Smooth muscle cell (in vitro differentiated cells): ENCODE data around the gene RAP2A. TPM values are rescaled to one million over a fixed set of nuclear protein-coding genes. Genes with fewer than 3 reads are reported as not detected.

Experiments used
- DNase-seq: peaks from one replicate; lab custom pipeline; 2025; ENCODE audit not compliant: unreplicated experiment; lab: John Stamatoyannopoulos, UW
- H2AFZ ChIP-seq: fragments of 200-600 bp; sonication (generic); 2 replicates; pipeline ENCODE4 v1.6.0; 2016; ENCODE audit warnings: antibody characterized with exemption, low read depth, mild to moderate bottlenecking
- H3F3A ChIP-seq: fragments of 200-600 bp; sonication (generic); 2 replicates; pipeline ENCODE4 v1.6.0; 2017; ENCODE audit warnings: antibody characterized with exemption, low read depth
- H3K27ac ChIP-seq: fragments of 200-600 bp; sonication (generic); 2 replicates; pipeline ENCODE4 v1.5.1; 2016; ENCODE audit warnings: low read depth, mild to moderate bottlenecking
- H3K27me3 ChIP-seq: fragments of 200-600 bp; sonication (generic); 2 replicates; pipeline ENCODE4 v1.6.1; 2016; ENCODE audit warnings: low read depth, mild to moderate bottlenecking
- H3K36me3 ChIP-seq: fragments of 200-600 bp; sonication (generic); 2 replicates; pipeline ENCODE4 v1.5.1; 2016; ENCODE audit warnings: low read depth
- H3K4me1 ChIP-seq: fragments of 200-600 bp; sonication (generic); 2 replicates; pipeline ENCODE4 v1.5.1; 2016; ENCODE audit warnings: low read depth
- H3K4me2 ChIP-seq: fragments of 200-600 bp; sonication (generic); 2 replicates; pipeline ENCODE4 v1.6.0; 2016; ENCODE audit warnings: mild to moderate bottlenecking
- H3K4me3 ChIP-seq: fragments of 200-600 bp; sonication (generic); 2 replicates; pipeline ENCODE4 v1.5.1; 2016; ENCODE audit warnings: mild to moderate bottlenecking
- H3K79me2 ChIP-seq: fragments of 200-600 bp; sonication (generic); 2 replicates; pipeline ENCODE4 v1.6.0; 2016; ENCODE audit warnings: low read depth, mild to moderate bottlenecking
- H3K9ac ChIP-seq: fragments of 200-600 bp; sonication (generic); 2 replicates; pipeline ENCODE4 v1.6.0; 2016; ENCODE audit warnings: low read depth
- H3K9me3 ChIP-seq: fragments of 200-600 bp; sonication (generic); replicated peaks from 2 replicates; pipeline ENCODE4 v1.5.1; 2016; ENCODE audit warnings: low read depth
- H4K20me1 ChIP-seq: fragments of 200-600 bp; sonication (generic); 2 replicates; pipeline ENCODE4 v1.6.0; 2016; ENCODE audit warnings: low read depth
- WGBS: methylation state at CpG from one replicate; pipeline ENCODE4 v1.1.7; 2016; ENCODE audit warnings: low lambda C conversion rate; 5-methylcytosine and 5-hydroxymethylcytosine counted together
- polyA plus RNA-seq: library from polyadenylated mRNA; unstranded; fragments of >200 nt; fragmentation: Nextera tagmentation; extraction: Ambion mirVana; gene quantifications from 2 replicates; pipeline ENCODE4 v1.2.1, GENCODE V29; 2016
- total RNA-seq: library from RNA; depleted of rRNA; stranded (reverse); fragments of >200 nt; gene quantifications from 2 replicates; pipeline ENCODE4 v1.2.3, GENCODE V29; 2014
- TF ChIP-seq, protein P1 (sequence below): fragments of 200-600 bp; sonication (generic); IDR thresholded peaks from 2 replicates; pipeline ENCODE4 v1.5.1; 2017; ENCODE audit warnings: borderline replicate concordance, mild to moderate bottlenecking, antibody characterized with exemption; ENCODE audit not compliant: insufficient read depth, poor library complexity, severe bottlenecking

Gene RAP2A
- total and polyA plus RNA-seq, 2 experiments from 2014 or later: 8.5 to 24.1 TPM

DNA sequence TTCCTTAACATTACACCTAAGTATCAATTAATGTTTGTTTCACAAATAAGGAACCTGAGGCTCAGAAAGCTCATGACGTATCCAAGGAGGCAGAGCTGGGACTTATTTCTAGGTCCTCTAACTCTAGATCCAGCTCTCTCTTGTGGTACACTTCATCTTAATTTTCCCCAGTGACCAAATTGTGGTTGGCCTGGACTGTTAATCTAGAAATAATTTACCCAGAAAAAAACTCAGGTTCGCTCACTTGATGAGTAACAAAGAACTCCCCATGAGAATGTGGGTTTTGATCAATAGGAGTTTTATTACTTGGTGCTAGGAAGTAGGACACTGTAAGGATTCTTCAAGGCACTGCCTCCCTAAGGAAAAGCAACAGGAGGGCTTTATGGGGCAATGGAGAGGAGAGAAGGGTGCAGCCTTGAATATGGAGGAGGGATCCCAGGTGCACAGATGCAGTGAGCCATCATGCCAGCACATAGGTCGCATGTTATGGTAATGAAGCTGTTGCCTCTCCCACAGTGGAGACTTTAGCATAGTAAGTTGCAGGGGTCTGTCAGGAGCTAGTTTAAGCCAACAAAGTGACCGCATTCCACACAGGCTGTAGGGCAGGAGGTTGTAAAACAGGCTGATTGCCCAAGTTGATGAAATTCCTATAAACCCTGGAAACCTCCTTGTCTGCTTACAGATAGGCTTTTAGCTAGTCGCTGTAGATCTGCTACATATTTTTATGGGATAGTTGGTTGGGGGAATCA is 14.7 kb downstream of the RAP2A start:
- no peaks in the 10 kb centered on the region for H3K9me3 ChIP-seq
- H4K20me1 ChIP-seq: peaks cover 66% of the 10 kb centered on the region
- no peaks in the 10 kb centered on the region for H3K27me3 ChIP-seq
- H3K9ac ChIP-seq: no peak overlapping the region
- H3K4me1 ChIP-seq: no peaks in the 10 kb centered on the region
- peaks cover 93% of the 10 kb centered on the region for H3K79me2 ChIP-seq
- H3K4me2 ChIP-seq: no peak overlapping the region
- H3K36me3 ChIP-seq: no peaks in the 10 kb centered on the region
- TF ChIP-seq, protein P1, sequence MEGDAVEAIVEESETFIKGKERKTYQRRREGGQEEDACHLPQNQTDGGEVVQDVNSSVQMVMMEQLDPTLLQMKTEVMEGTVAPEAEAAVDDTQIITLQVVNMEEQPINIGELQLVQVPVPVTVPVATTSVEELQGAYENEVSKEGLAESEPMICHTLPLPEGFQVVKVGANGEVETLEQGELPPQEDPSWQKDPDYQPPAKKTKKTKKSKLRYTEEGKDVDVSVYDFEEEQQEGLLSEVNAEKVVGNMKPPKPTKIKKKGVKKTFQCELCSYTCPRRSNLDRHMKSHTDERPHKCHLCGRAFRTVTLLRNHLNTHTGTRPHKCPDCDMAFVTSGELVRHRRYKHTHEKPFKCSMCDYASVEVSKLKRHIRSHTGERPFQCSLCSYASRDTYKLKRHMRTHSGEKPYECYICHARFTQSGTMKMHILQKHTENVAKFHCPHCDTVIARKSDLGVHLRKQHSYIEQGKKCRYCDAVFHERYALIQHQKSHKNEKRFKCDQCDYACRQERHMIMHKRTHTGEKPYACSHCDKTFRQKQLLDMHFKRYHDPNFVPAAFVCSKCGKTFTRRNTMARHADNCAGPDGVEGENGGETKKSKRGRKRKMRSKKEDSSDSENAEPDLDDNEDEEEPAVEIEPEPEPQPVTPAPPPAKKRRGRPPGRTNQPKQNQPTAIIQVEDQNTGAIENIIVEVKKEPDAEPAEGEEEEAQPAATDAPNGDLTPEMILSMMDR: no peak
- H3K27ac ChIP-seq: no peak overlapping the region
- H2AFZ ChIP-seq: no peak overlapping the region
- DNase-seq: no peak
- WGBS: 61% methylated on average over 5 of the region's 5 CpGs
- H3K4me3 ChIP-seq: no peak overlapping the region
- H3F3A ChIP-seq: no peaks in the 10 kb centered on the region

DNA sequence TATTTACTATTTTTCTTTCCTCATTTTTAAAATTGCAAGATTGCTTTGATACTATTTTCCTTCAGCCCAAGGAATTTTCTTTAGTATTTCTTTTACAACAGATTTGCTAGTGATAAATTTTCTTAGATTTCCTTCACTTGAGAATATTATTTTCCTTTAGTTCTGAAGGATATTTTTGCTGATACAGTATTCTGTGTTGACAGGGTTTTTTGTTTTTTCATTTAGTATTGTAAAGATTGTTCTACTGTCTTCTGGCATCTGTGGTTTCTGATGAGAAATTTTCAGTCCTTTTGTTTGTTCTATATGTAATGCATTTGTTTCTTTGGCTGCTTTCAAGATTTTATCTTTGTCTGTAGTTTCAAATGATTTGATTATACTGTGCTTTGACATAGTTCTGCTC is 20.7 kb downstream of the RAP2A start:
- Histone ChIP-seq H3F3A (peaks cover 4% of the 10 kb centered on the region), H3K79me2 (peaks cover 87% of the 10 kb centered on the region), H2AFZ (no peak overlapping the region), H3K36me3 (peaks cover 3% of the 10 kb centered on the region), H3K27ac (no peak overlapping the region), H3K9ac (no peak overlapping the region), H3K4me2 (no peak overlapping the region), H3K9me3 (no peaks in the 10 kb centered on the region), H3K4me1 (peaks cover 4% of the 10 kb centered on the region), H4K20me1 (peaks cover 52% of the 10 kb centered on the region), H3K4me3 (no peak overlapping the region), H3K27me3 (no peaks in the 10 kb centered on the region)
- TF ChIP-seq, protein P1: no peak
- DNase-seq: no peak

DNA sequence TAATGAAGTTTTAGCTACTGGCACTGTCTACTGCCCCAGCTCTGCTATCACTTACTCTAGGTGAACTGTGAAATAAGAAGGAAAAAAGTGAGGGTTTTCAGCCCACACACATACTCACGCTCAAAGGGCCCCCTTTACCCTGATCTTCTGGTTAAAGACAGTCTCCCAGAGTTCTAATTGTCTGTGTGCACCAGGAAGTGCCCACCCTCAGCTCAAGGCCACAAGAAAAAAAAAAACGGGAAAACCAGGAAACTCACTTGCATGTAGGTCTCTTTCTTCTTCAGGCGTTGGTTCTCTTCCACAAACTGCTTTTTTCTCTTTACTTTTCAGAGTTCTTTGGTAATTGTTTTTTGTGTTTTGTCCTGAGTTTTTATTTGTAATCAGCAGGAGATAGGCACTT is 22.1 kb downstream of the RAP2A start:
- no peaks in the 10 kb centered on the region for H3K27me3 ChIP-seq
- H3K4me3 ChIP-seq: no peak overlapping the region
- H2AFZ ChIP-seq: no peak overlapping the region
- H3K4me1 ChIP-seq: peaks cover 4% of the 10 kb centered on the region
- no peak for DNase-seq
- H3K27ac ChIP-seq: no peak overlapping the region
- WGBS: 96% methylated on average over 3 of the region's 3 CpGs
- peaks cover 78% of the 10 kb centered on the region for H3K79me2 ChIP-seq
- H3K9me3 ChIP-seq: no peaks in the 10 kb centered on the region
- TF ChIP-seq, protein P1: no peak
- no peak overlapping the region for H3K9ac ChIP-seq
- peaks cover 52% of the 10 kb centered on the region for H4K20me1 ChIP-seq
- H3K4me2 ChIP-seq: no peak overlapping the region
- peaks cover 4% of the 10 kb centered on the region for H3F3A ChIP-seq
- H3K36me3 ChIP-seq: peaks cover 3% of the 10 kb centered on the region
